Prostate gland (tissue), 2 donors: ENCODE results near the gene NFILZ. TPM values are rescaled to one million over a fixed set of nuclear protein-coding genes. Genes with fewer than 3 reads are reported as not detected.

ENCODE experiments used
- DNase-seq: peaks from one replicate; pipeline ENCODE4 v3.0.0-alpha.2; 2019; ENCODE audit warnings: low spot score
- H3K27ac ChIP-seq, 2 donors: fragments of 200-600 bp; sonication (generic); 2 replicates each; pipeline ENCODE4 v1.5.1; 2017 to 2019
- H3K27me3 ChIP-seq: fragments of 200-600 bp; sonication (generic); replicated peaks from 2 replicates; pipeline ENCODE4 v1.5.1; 2019; ENCODE audit not compliant: insufficient read depth
- H3K36me3 ChIP-seq, 2 donors: fragments of 200-600 bp; sonication (generic); 1 replicate in 1 of 2; 2 replicates in 1 of 2; pipeline versions ENCODE4 v1.5.1 to v1.8.1; 2017 to 2019
- H3K4me1 ChIP-seq: fragments of 200-600 bp; sonication (generic); replicated peaks from 2 replicates; pipeline ENCODE4 v1.5.1; 2019
- H3K4me3 ChIP-seq, 2 donors: fragments of 200-600 bp; sonication (generic); 2 replicates each; pipeline ENCODE4 v1.5.1; 2017 to 2019
- H3K9me3 ChIP-seq: fragments of 200-600 bp; sonication (generic); 2 replicates; pipeline ENCODE4 v1.5.1; 2017
- CTCF ChIP-seq, 4 experiments: fragments of 200-600 bp in 2 of 4; fragments of 450-650 bp in 2 of 4; sonication (generic) in 2 of 4; IDR thresholded peaks; 1 replicate in 3 of 4; 2 replicates in 1 of 4; pipeline ENCODE4 v1.5.1; 2016 to 2019; ENCODE audit warnings: antibody characterized with exemption in 4 of 4, mild to moderate bottlenecking in 2 of 4, moderate library complexity in 2 of 4
- POLR2A ChIP-seq: fragments of 450-650 bp; IDR thresholded peaks from one replicate; pipeline ENCODE4 v1.6.1; 2016; ENCODE audit warnings: antibody characterized with exemption, mild to moderate bottlenecking
- POLR2AphosphoS5 ChIP-seq: sonication (generic); formaldehyde crosslinking; IDR thresholded peaks from one replicate; pipeline ENCODE4 v1.6.1; 2017; ENCODE audit warnings: antibody characterized with exemption
- WGBS: methylation state at CpG from one replicate; pipeline ENCODE4 v1.1.5; 2018; 5-methylcytosine and 5-hydroxymethylcytosine counted together
- intact Hi-C: fragments of 100-400 bp; cut with DNase I; formaldehyde crosslinking; loops from one replicate; pipeline ENCODE4 v1.14.2; 2022
- total RNA-seq, 2 donors: library from RNA; depleted of rRNA; stranded (reverse); fragments of >200 nt; gene quantifications; one replicate each; pipeline ENCODE4 v1.1.0, GENCODE V29; 2016

NFILZ gene
- total RNA-seq, 2 donors from 2014 or later: not detected

DNA sequence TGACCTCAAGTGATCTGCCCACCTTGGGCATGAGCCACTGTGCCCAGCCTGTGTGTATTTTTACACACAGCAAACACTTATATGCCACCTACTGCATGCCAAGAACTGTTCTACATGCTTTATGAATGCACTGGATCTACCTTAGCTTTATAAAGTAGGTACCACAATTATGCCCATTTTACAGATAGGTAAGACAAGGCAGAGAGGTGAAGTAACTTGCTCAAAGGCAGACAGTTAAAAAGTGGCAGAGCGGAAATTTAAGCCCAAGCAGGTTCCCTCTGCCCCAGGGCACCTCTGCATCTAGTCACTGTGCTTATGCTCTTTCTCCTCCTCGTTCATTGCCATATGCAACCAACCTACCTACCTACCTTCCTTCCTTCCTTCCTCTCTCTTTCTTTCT is 30.4 kb upstream of the NFILZ start:
- H3K27me3 ChIP-seq: no peaks in the 10 kb centered on the region
- no peaks in the 10 kb centered on the region for H3K4me1 ChIP-seq
- H3K9me3 ChIP-seq: no peaks in the 10 kb centered on the region
- TF ChIP-seq POLR2A (no peak), CTCF (IDR thresholded peaks at IDR 0.05) (no peak), POLR2AphosphoS5 (no peak)
- no peak overlapping the region for H3K4me3 ChIP-seq
- WGBS: 96% methylated on average over 2 of the region's 2 CpGs
- DNase-seq: no peak
- no peak overlapping the region for H3K27ac ChIP-seq
- intact Hi-C loops: no loop called here
- no peaks in the 10 kb centered on the region for H3K36me3 ChIP-seq

DNA sequence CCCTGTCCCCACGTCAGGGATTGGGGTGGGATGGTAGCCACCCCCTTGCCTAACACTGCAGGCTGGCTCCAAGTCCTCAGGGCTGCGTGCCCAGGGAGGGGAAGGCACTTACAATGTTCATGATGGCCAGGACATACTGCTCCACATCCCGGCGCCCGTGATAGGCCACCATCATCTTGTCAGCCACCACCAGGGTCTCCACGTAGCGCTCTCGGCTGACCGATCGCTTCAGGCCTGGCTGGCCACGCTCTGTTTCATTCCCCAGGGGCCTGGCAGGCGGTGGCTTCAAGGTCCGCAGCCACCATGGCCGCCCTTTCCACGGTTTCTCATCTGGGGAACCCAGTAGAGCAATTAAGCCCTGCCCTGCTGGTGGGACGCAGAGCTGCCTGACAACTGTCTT is 29.6 kb upstream of the NFILZ start:
- Histone ChIP-seq H3K27ac (no peak overlapping the region), H3K4me1 (no peaks in the 10 kb centered on the region), H3K4me3 (no peak overlapping the region), H3K27me3 (no peaks in the 10 kb centered on the region), H3K36me3 (no peaks in the 10 kb centered on the region), H3K9me3 (no peaks in the 10 kb centered on the region)
- WGBS: 96% methylated on average over 16 of the region's 16 CpGs
- intact Hi-C loops: no loop called here
- TF ChIP-seq CTCF (IDR thresholded peaks at IDR 0.05) (no peak), POLR2AphosphoS5 (no peak), POLR2A (no peak)
- DNase-seq: no peak

DNA sequence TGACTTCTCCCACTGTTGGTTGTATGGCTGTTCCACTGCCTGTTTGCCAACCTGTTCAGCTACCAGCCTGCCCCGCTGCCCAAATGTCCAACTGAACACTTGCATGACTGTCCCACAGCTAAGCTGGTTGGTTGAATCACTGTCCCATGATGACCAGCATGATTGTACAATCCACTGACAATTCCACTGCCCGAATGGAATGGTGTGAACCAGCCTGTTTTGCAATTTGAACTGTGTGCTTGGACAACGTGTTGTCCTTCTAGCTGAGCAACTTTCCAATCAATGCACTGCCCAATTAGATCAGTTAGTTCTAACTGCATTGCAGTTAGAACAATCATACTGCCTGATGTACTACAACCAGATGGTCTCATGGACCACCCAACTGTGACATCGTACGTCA is 28.6 kb upstream of the NFILZ start:
- no peak for DNase-seq
- no peaks in the 10 kb centered on the region for H3K36me3 ChIP-seq
- H3K4me1 ChIP-seq: no peaks in the 10 kb centered on the region
- H3K27ac ChIP-seq: no peak overlapping the region
- intact Hi-C loops: no loop called here
- 93% methylated on average over 5 of the region's 5 CpGs for WGBS
- H3K4me3 ChIP-seq: no peak overlapping the region
- no peaks in the 10 kb centered on the region for H3K27me3 ChIP-seq
- no peaks in the 10 kb centered on the region for H3K9me3 ChIP-seq
- TF ChIP-seq POLR2A (no peak), CTCF (IDR thresholded peaks at IDR 0.05) (no peak), POLR2AphosphoS5 (no peak)

DNA sequence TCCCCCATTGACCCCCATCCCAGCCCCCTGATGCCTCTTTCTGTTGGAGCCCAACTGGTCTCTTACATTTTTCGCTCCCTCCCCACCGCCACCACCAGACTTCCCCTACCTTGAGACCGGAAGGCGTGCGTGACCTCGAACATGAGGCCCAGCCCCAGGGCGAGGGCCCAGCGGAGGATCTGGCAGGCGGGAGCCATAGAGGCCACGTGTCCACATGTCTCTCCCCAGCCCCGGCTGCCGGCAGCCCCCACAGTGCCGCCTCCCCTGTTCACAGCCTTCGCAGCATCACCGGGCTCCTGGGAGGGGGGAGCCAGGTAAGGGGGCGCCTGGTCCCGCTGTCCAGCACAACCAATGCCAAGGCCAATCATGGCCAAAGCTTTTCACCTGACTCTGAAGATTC is 24.9 kb upstream of the NFILZ start:
- peaks cover 2% of the 10 kb centered on the region for H3K4me1 ChIP-seq
- H3K9me3 ChIP-seq: no peaks in the 10 kb centered on the region
- H3K27ac ChIP-seq: no peak overlapping the region
- H3K27me3 ChIP-seq: no peaks in the 10 kb centered on the region
- 94% methylated on average over 17 of the region's 17 CpGs for WGBS
- TF ChIP-seq CTCF (IDR thresholded peaks at IDR 0.05): no peak
- no peak for TF ChIP-seq POLR2A
- TF ChIP-seq POLR2AphosphoS5: no peak
- H3K4me3 ChIP-seq: no peak overlapping the region
- intact Hi-C loops: no loop called here
- H3K36me3 ChIP-seq: no peaks in the 10 kb centered on the region
- no peak for DNase-seq

GRCh38 chr19:8607386-8607785 is 23.0 kb upstream of the NFILZ start:
- no peak for DNase-seq
- Histone ChIP-seq H3K27me3 (no peaks in the 10 kb centered on the region), H3K36me3 (no peaks in the 10 kb centered on the region), H3K4me3 (no peak overlapping the region), H3K9me3 (no peaks in the 10 kb centered on the region), H3K27ac (no peak overlapping the region), H3K4me1 (peaks cover 2% of the 10 kb centered on the region)
- intact Hi-C loops: no loop called here
- TF ChIP-seq CTCF (IDR thresholded peaks at IDR 0.05) (no peak), POLR2AphosphoS5 (no peak), POLR2A (no peak)
- 72% methylated on average over 4 of the region's 4 CpGs for WGBS
